ENCODE data around the gene SPRED2.

SPRED2 gene

DNA sequence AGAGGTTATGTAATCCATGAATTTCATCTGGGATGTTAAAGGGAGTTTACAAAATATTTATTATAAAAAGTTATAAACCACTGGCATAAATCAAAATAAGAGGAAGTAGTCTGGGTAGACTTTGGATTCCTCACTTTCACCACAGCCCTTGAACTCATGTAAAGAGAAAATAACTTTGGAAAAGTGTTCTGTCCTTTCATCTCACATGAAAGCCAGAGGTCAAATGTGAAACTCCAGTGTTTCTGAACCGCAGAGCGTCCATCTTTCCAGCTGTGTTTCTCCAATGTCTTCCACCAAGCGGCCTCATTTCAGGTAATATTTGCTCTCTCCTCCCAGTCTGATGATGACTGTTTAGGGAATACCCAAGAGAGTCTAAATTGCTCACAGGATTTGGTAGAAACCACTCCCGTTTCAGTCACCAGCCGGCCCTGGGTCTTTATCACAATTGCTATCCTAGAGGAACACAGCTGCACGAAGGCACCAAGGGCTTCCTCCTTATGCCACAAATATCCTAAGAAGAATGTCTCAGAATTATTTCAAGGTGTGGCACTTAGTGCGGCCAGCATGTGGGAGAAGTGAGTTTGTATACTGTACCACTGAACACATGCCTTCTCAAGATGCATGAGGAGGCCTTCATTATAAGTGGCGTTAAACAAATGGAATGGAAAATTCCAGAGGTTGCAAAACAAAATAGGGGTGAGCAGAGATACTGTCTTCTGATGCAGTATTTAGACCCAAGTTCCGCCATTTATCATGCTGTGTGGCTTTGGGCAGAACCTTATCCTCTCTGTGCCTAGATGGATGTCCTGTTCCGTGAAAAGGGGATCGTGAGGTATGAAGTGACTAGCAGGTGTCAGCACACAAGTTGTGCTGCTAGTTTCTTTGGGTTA is 140.9 kb downstream of the SPRED2 start:
- Histone ChIP-seq H3K4me1 (ENCODE audit: control insufficient read depth, insufficient read depth, low read length) (peaks cover 2% of the 10 kb centered on the region), H3K9ac (ENCODE audit: low read depth, low read length) (no peak overlapping the region), H3K36me3 (ENCODE audit: control insufficient read depth, insufficient read depth, low read length) (no peaks in the 10 kb centered on the region), H3K27me3 (ENCODE audit: control insufficient read depth, insufficient read depth, low read length) (no peaks in the 10 kb centered on the region), H3K9me3 (ENCODE audit: control insufficient read depth, insufficient read depth, low read length) (no peaks in the 10 kb centered on the region), H3K4me3 (ENCODE audit: low read depth, low read length) (no peak overlapping the region)

GRCh38 chr2:65287364-65287763 is 145.0 kb downstream of the SPRED2 start:
- Histone ChIP-seq H3K36me3 (ENCODE audit: control insufficient read depth, insufficient read depth, low read length) (no peaks in the 10 kb centered on the region), H3K4me3 (ENCODE audit: low read depth, low read length) (no peak overlapping the region), H3K27me3 (ENCODE audit: control insufficient read depth, insufficient read depth, low read length) (peaks cover 4% of the 10 kb centered on the region), H3K9me3 (ENCODE audit: control insufficient read depth, insufficient read depth, low read length) (no peaks in the 10 kb centered on the region), H3K4me1 (ENCODE audit: control insufficient read depth, insufficient read depth, low read length) (peaks cover 2% of the 10 kb centered on the region), H3K9ac (ENCODE audit: low read depth, low read length) (no peak overlapping the region)

DNA sequence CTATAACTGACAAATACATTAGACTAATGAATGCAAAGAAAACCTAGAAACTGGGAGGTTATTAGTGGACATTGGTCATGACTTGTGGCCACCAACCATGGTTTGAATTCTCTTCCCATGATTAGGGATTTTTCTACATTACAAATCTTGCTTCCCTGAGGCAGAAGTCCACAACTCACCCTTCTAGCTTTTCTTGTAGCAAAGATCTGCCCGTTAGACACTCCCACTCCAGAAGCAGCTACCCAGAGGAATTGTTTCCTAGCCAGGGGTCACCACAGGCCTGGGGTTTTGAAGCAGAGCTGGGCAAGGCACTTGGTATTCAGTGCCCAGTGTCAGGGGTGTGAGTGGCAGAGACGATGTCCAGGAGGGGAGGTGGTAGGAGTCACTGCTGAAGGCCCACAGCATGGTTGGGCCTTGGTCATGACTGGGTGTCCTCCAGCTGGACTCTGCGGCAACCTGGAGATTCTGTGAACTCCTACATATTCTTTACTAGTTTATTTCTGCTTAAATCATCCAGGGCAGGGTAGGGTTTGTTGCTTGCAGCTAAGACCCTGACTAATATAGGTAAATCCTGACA is 149.8 kb downstream of the SPRED2 start:
- H3K9ac ChIP-seq (ENCODE audit: low read depth, low read length), result no peak overlapping the region
- no peaks in the 10 kb centered on the region for H3K9me3 ChIP-seq (ENCODE audit: control insufficient read depth, insufficient read depth, low read length)
- H3K4me3 ChIP-seq (ENCODE audit: low read depth, low read length), result no peak overlapping the region
- peaks cover 35% of the 10 kb centered on the region for H3K27me3 ChIP-seq (ENCODE audit: control insufficient read depth, insufficient read depth, low read length)
- peaks cover 8% of the 10 kb centered on the region for H3K4me1 ChIP-seq (ENCODE audit: control insufficient read depth, insufficient read depth, low read length)
- no peaks in the 10 kb centered on the region for H3K36me3 ChIP-seq (ENCODE audit: control insufficient read depth, insufficient read depth, low read length)

- Histone ChIP-seq H3K27me3 (ENCODE audit: control insufficient read depth, insufficient read depth, low read length) (peaks cover 43% of the 10 kb centered on the region), H3K4me1 (ENCODE audit: control insufficient read depth, insufficient read depth, low read length) (peaks cover 8% of the 10 kb centered on the region), H3K36me3 (ENCODE audit: control insufficient read depth, insufficient read depth, low read length) (no peaks in the 10 kb centered on the region), H3K9ac (ENCODE audit: low read depth, low read length) (no peak overlapping the region), H3K9me3 (ENCODE audit: control insufficient read depth, insufficient read depth, low read length) (no peaks in the 10 kb centered on the region), H3K4me3 (ENCODE audit: low read depth, low read length) (no peak overlapping the region)
These were observed 150.6 kb downstream of the SPRED2 start for GRCh38 chr2:65281627-65282351.

- Histone ChIP-seq H3K9me3 (ENCODE audit: control insufficient read depth, insufficient read depth, low read length) (no peaks in the 10 kb centered on the region), H3K9ac (ENCODE audit: low read depth, low read length) (no peak overlapping the region), H3K27me3 (ENCODE audit: control insufficient read depth, insufficient read depth, low read length) (peaks cover 61% of the 10 kb centered on the region)
These were observed 152.6 kb downstream of the SPRED2 start for GRCh38 chr2:65279756-65280155.

GRCh38 chr2:65278531-65278981 is 153.8 kb downstream of the SPRED2 start:
- Histone ChIP-seq H3K36me3 (ENCODE audit: control insufficient read depth, insufficient read depth, low read length) (no peaks in the 10 kb centered on the region), H3K4me1 (ENCODE audit: control insufficient read depth, insufficient read depth, low read length) (peaks cover 11% of the 10 kb centered on the region), H3K27me3 (ENCODE audit: control insufficient read depth, insufficient read depth, low read length) (peaks cover 71% of the 10 kb centered on the region), H3K9ac (ENCODE audit: low read depth, low read length) (no peak overlapping the region), H3K9me3 (ENCODE audit: control insufficient read depth, insufficient read depth, low read length) (no peaks in the 10 kb centered on the region), H3K4me3 (ENCODE audit: low read depth, low read length) (peak overlapping the region; percentile 8)

More at GRCh38 chr2:65279756-65280155, 152.6 kb downstream of the SPRED2 start:
- Histone ChIP-seq H3K36me3 (ENCODE audit: control insufficient read depth, insufficient read depth, low read length) (no peaks in the 10 kb centered on the region), H3K4me3 (ENCODE audit: low read depth, low read length) (no peak overlapping the region), H3K4me1 (ENCODE audit: control insufficient read depth, insufficient read depth, low read length) (peaks cover 11% of the 10 kb centered on the region)

DNA sequence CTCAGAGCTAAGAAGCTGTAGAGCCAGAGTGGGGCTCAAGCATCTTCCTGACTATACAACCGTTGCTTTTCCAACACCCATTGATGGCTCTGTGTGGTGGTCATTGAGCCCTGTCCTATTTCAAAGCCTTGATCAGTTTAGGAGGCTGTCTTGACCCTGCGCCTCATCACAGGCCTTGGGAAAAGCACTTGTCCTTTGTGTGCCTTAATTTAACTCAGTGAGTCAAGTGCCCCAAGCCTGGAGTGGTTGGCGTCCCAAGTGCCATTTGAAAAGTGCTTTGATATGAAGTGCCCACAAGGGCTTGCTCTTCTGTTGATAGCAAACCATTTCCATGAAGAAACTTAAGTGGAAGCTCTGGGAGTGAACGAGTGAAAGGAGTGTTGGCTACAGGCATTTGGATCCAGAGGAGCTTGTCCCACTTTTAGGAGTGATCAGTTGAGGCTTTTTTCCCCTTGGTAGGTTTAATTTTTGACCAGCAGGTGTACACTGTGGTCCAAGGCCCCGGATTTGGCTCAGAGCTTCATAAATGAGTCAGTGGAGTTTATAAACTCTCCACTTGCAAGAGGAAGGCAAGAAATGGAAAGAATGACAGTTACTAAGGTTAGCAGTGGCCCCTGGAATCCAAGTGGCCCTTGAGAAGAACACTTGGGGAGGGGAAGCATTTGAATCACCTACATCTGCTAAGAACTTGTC is 154.5 kb downstream of the SPRED2 start:
- H3K4me3 ChIP-seq (ENCODE audit: low read depth, low read length), result no peak overlapping the region
- H3K9me3 ChIP-seq (ENCODE audit: control insufficient read depth, insufficient read depth, low read length), result no peaks in the 10 kb centered on the region
- no peaks in the 10 kb centered on the region for H3K36me3 ChIP-seq (ENCODE audit: control insufficient read depth, insufficient read depth, low read length)
- H3K4me1 ChIP-seq (ENCODE audit: control insufficient read depth, insufficient read depth, low read length), result peaks cover 11% of the 10 kb centered on the region
- peaks cover 75% of the 10 kb centered on the region for H3K27me3 ChIP-seq (ENCODE audit: control insufficient read depth, insufficient read depth, low read length)
- no peak overlapping the region for H3K9ac ChIP-seq (ENCODE audit: low read depth, low read length)

- peaks cover 81% of the 10 kb centered on the region for H3K27me3 ChIP-seq (ENCODE audit: control insufficient read depth, insufficient read depth, low read length)
- no peaks in the 10 kb centered on the region for H3K36me3 ChIP-seq (ENCODE audit: control insufficient read depth, insufficient read depth, low read length)
- H3K4me1 ChIP-seq (ENCODE audit: control insufficient read depth, insufficient read depth, low read length), result peaks cover 6% of the 10 kb centered on the region
- H3K4me3 ChIP-seq (ENCODE audit: low read depth, low read length), result no peak overlapping the region
- H3K9ac ChIP-seq (ENCODE audit: low read depth, low read length), result no peak overlapping the region
- H3K9me3 ChIP-seq (ENCODE audit: control insufficient read depth, insufficient read depth, low read length), result no peaks in the 10 kb centered on the region
These were observed 155.3 kb downstream of the SPRED2 start for GRCh38 chr2:65277118-65277517.

DNA sequence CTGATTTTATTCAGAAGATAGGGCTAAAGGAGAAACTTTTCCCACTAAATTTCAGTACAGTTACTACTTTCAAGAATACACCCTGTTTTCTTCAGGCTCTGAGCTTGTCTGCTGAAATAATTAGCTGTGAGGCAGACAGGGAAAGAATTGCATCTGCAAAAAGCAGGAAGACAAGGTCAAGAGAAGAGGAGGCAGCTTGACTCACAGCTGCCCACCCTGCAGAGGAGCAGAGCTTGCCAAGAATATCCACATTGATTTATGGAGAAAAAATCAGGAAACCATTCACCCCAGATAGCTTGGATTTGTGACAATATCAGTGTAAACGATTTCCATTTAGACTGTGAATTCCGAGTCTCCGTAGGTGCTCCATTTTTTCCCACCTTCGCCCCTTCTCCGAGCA is 155.8 kb downstream of the SPRED2 start:
- Histone ChIP-seq H3K4me3 (ENCODE audit: low read depth, low read length) (no peak overlapping the region), H3K36me3 (ENCODE audit: control insufficient read depth, insufficient read depth, low read length) (no peaks in the 10 kb centered on the region), H3K27me3 (ENCODE audit: control insufficient read depth, insufficient read depth, low read length) (peaks cover 84% of the 10 kb centered on the region), H3K9me3 (ENCODE audit: control insufficient read depth, insufficient read depth, low read length) (no peaks in the 10 kb centered on the region), H3K4me1 (ENCODE audit: control insufficient read depth, insufficient read depth, low read length) (peaks cover 4% of the 10 kb centered on the region), H3K9ac (ENCODE audit: low read depth, low read length) (no peak overlapping the region)

GRCh38 chr2:65275141-65275915 is 157.1 kb downstream of the SPRED2 start:
- no peaks in the 10 kb centered on the region for H3K9me3 ChIP-seq (ENCODE audit: control insufficient read depth, insufficient read depth, low read length)
- H3K9ac ChIP-seq (ENCODE audit: low read depth, low read length), result no peak overlapping the region
- H3K27me3 ChIP-seq (ENCODE audit: control insufficient read depth, insufficient read depth, low read length), result peaks cover 86% of the 10 kb centered on the region
- H3K4me3 ChIP-seq (ENCODE audit: low read depth, low read length), result no peak overlapping the region
- H3K4me1 ChIP-seq (ENCODE audit: control insufficient read depth, insufficient read depth, low read length), result peaks cover 3% of the 10 kb centered on the region
- H3K36me3 ChIP-seq (ENCODE audit: control insufficient read depth, insufficient read depth, low read length), result no peaks in the 10 kb centered on the region

DNA sequence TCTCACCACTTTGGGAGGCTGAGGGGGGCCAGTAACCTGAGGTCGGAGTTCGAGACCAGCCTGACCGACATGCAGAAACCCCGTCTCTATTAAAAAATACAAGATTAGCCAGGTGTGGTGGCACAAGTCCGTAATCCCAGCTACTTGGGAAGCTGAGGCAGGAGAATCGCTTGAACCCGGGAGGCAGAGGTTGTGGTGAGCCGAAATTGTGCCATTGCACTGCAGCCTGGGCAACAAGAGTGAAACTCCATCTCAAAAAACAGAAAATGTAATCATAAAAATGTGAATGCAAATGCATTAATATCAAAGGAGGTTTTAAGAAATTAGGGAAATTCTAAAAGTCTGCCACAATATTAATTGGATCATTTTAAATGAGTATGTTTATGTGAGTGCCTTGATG is 159.1 kb downstream of the SPRED2 start:
- Histone ChIP-seq H3K4me1 (ENCODE audit: control insufficient read depth, insufficient read depth, low read length) (peaks cover 3% of the 10 kb centered on the region), H3K9me3 (ENCODE audit: control insufficient read depth, insufficient read depth, low read length) (no peaks in the 10 kb centered on the region), H3K27me3 (ENCODE audit: control insufficient read depth, insufficient read depth, low read length) (peaks cover 68% of the 10 kb centered on the region), H3K4me3 (ENCODE audit: low read depth, low read length) (no peak overlapping the region), H3K9ac (ENCODE audit: low read depth, low read length) (no peak overlapping the region), H3K36me3 (ENCODE audit: control insufficient read depth, insufficient read depth, low read length) (no peaks in the 10 kb centered on the region)

Data from iPS-15b (cell line).